Upper lobe of left lung (tissue), 4 donors: ENCODE measurements around the gene TCP11L1.

Experiments used
- CTCF ChIP-seq, 6 experiments: fragments of 450-650 bp in 4 of 6; fragments of 200-600 bp in 2 of 6; sonication (generic) in 2 of 6; IDR thresholded peaks; one replicate each; pipeline ENCODE4 v1.5.1; 2016 to 2019; ENCODE audit warnings: antibody characterized with exemption in 6 of 6
- POLR2A ChIP-seq, 4 donors: fragments of 450-650 bp; IDR thresholded peaks; one replicate each; pipeline ENCODE4 v1.5.1; 2016 to 2017; ENCODE audit warnings: antibody characterized with exemption in 4 of 4, mild to moderate bottlenecking in 2 of 4

GRCh38 chr11:32991898-32992297 is 47.5 kb upstream of the TCP11L1 start:
- TF ChIP-seq CTCF (IDR thresholded peaks at IDR 0.05): no peak
- no peak for TF ChIP-seq POLR2A (IDR thresholded peaks at IDR 0.05)
